CD4-positive, alpha-beta T cell treated with Interleukin-10 for 1 hour (primary cell): ENCODE data around the gene RNU5B-1.
"Not testable (repeated sequence)": the region's sequence is repeated elsewhere in the genome, so short reads cannot be mapped to it uniquely, and the experiment has no call there.

Experiments used
- DNase-seq: peaks from one replicate; pipeline ENCODE4 v3.0.0-alpha.2; 2020

RNU5B-1 gene

GRCh38 chr15:65304381-65305149 lies at the start of gene RNU5B-1:
TSS of gene RNU5B-1 (plus strand) at chr15:65304677.
- peak; percentile 91 for DNase-seq

DNA sequence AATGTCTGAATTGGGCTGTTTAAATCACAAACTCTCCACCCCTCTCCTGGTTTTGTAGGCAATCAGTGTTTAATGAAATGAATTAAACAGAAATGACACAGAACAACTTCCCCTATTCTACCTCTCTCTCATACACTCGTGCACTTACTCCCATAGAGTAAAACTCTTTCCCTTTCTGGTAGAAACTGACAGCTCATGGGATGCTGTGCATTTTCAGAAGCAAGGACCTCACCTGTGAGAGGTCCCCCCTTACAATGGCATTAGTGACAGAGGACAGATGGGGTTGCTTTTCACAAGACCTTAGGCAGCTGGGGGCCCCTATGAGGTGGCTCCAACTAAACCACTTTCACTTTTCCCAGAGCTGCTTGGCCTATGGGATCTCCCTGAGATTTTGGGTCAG lies 49.7 kb upstream of the RNU5B-1 start:
- no peak for DNase-seq

DNA sequence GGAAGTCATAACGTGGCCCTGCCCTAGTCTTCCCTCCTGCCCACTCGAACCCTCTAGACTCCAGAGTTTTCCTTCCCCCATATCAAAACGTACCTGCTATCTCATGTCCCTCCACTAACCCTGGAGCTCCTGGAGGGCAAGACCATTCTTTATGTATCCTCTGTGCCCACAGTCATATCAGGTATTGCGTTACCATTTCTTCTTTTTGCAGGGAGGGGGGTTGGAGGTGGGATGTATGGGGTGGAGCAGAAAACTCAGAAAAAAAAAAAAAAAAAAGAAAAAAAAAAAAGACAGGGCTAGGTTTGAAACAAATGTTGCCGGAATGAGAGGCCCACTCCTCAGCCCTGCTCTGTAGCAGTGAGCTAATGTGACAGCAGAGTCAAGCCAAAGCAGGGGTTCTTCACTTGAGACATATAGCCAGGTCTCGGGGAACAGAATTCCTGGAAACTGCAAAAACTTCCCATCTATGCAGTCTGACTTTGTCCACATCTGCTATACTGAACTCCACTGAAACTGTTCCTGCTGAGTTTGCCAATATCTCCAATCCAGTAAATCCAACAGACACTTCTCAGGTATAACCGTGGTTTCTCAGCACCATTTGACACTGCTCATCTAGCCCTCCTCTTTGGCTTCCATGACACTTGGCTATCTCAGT lies 48.9 kb upstream of the RNU5B-1 start:
- DNase-seq: no peak

GRCh38 chr15:65258375-65259262 lies 45.9 kb upstream of the RNU5B-1 start:
- no peak for DNase-seq

- no peak for DNase-seq
Measured at GRCh38 chr15:65259367-65259797, 45.1 kb upstream of the RNU5B-1 start.

DNA sequence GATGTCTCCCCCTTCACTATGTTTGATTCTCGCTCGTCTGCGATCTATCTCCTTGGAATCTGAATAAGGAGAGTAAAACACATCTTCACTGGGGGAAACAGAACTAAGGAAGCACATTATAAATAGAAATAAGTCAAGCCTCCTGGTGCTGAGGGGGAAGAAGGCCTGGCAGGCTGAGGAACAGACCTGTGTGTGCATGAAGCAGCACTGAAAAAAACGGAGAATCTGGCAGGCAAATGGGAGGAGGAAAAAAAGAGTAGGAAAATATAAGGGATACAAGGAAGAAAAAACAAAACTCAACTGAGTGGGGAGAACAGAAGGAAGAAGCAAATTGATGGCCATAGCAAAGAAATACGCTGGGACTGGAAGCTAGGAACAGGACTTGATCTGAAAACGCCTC lies 43.5 kb upstream of the RNU5B-1 start:
- DNase-seq: no peak

GRCh38 chr15:65263313-65263712 lies 41.2 kb upstream of the RNU5B-1 start:
- DNase-seq: no peak

GRCh38 chr15:65264863-65265430 lies 39.5 kb upstream of the RNU5B-1 start:
- DNase-seq: no peak

GRCh38 chr15:65266469-65266868 lies 38.0 kb upstream of the RNU5B-1 start:
- DNase-seq: no peak

- DNase-seq: no peak
Measured at GRCh38 chr15:65268411-65268810, 36.1 kb upstream of the RNU5B-1 start.

- DNase-seq: not testable (repeated sequence)
Measured at GRCh38 chr15:65270811-65271545, 33.5 kb upstream of the RNU5B-1 start.

GRCh38 chr15:65275104-65275727 lies 29.3 kb upstream of the RNU5B-1 start:
- DNase-seq: no peak

- DNase-seq: no peak
Measured at GRCh38 chr15:65275728-65276126, 28.8 kb upstream of the RNU5B-1 start.

- no peak for DNase-seq
Measured at GRCh38 chr15:65277015-65277414, 27.5 kb upstream of the RNU5B-1 start.

GRCh38 chr15:65278480-65278879 lies 26.0 kb upstream of the RNU5B-1 start:
- DNase-seq: no peak

DNA sequence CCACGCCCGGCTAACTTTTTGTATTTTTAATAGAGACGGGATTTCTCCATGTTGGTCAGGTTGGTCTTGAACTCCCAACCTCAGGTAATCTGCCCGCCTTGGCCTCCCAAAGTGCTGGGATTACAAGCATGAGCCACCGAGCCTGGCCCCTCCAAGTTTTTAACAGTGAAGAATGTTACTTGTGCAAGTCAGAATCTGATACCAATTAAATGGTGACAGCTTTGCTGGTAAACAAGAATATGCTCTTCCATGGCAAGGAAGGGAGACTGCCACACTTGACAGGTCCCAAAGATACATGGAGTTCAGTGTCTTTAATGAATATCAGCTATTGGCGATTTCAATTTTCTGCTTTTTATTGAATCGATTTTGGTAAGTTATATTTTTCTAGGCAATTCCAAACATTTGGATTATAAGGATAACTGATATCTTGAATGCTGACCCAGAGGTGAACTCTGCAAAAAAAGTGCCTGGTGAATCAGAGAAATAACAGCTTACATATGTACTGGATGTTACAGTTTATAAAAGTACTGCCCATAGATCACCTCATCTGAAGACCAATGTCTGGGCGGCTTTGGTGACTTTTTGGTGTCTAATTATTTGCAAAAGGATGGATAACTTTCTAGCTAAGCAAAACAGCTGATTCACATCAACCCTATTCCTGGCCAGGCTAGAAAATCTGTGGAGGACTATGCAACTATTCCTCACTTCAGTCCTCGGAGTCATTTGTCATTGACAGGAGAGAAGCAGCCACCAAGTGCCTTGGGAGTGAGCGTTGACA lies 19.0 kb upstream of the RNU5B-1 start:
- DNase-seq: no peak

DNA sequence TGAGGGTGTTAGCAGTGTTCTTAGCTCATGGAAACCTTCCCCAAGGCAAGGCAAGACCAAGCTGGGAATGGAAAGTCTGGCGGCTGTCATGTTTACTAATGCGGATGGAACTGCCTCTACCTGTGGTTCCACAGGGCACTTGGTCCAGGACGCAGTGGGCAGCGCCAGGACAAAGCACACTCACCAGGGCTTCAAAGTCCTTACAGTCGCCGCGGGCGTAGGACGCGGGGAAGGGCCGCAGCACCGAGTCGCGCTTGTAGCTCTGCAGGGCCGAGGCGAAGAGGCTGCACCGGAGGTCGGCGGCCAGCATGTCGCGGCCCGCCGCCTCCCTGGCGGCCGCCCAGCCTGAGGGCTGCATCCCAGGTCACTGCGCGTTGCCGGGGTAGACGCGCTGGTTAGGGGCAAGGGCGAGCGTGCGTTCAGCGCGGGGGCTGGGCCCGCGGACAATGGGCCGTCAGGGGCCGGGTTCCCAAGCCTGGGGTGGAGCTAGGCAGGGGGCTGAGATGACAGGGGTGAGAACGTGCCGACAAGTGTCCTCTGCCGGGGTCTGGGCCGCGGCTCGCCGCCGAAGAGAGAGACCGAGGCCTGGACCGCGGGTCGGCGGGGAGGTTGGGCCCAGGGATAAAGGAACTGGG lies 18.3 kb upstream of the RNU5B-1 start:
- peak; percentile 23 for DNase-seq

- peak; percentile 95 for DNase-seq
Measured at GRCh38 chr15:65286704-65287519, 17.6 kb upstream of the RNU5B-1 start, which contains the start of gene PARP16. TSS of gene PARP16 (minus strand) at chr15:65286883. CDS start at chr15:65286426, 457 bp downstream.

- DNase-seq: no peak
Measured at GRCh38 chr15:65287520-65287855, 17.0 kb upstream of the RNU5B-1 start.
